IPS-15b (cell line): Measurements from ENCODE around the gene SYAP1.

ENCODE experiments used
- H3K27me3 ChIP-seq: one replicate; pipeline ENCODE4 v1.6.1; 2013; ENCODE audit warnings: low read length; ENCODE audit not compliant: control insufficient read depth, insufficient read depth
- H3K36me3 ChIP-seq: one replicate; pipeline ENCODE4 v1.6.1; 2013; ENCODE audit warnings: low read length; ENCODE audit not compliant: control insufficient read depth, insufficient read depth
- H3K4me1 ChIP-seq: one replicate; pipeline ENCODE4 v1.6.1; 2013; ENCODE audit warnings: mild to moderate bottlenecking, low read length; ENCODE audit not compliant: control insufficient read depth, insufficient read depth
- H3K4me3 ChIP-seq: one replicate; pipeline ENCODE4 v1.5.1; 2013; ENCODE audit warnings: low read depth, low read length
- H3K9ac ChIP-seq: one replicate; pipeline ENCODE4 v1.6.1; 2013; ENCODE audit warnings: low read depth, mild to moderate bottlenecking, low read length
- H3K9me3 ChIP-seq: one replicate; pipeline ENCODE4 v1.6.1; 2013; ENCODE audit warnings: mild to moderate bottlenecking, low read length; ENCODE audit not compliant: control insufficient read depth, insufficient read depth

The SYAP1 gene

DNA sequence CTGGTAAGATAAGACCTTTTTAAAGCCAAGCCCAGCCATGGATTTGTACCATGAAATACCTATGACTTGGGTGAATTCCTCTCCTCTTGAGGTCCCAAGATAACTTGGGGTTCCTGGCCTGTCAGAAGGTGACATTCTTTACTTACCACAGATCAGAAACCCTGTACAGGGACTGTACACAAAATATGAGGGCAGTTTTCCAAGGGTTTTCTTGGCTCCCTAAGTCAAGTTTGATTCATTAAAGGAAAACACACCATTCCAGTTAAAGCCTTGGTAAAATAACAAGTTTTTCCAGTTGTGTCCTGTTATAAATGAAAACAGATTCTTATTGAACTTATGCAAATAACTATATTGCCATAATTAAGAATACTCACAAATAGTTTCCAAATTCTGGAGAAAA lies 8.2 kb downstream of the SYAP1 start:
- Histone ChIP-seq H3K9ac (no peak overlapping the region), H3K9me3 (peaks cover 2% of the 10 kb centered on the region), H3K4me1 (peaks cover 3% of the 10 kb centered on the region), H3K4me3 (no peak overlapping the region), H3K27me3 (no peaks in the 10 kb centered on the region), H3K36me3 (peaks cover 9% of the 10 kb centered on the region)

GRCh38 chrX:16730450-16730849 lies 11.0 kb downstream of the SYAP1 start:
- Histone ChIP-seq H3K4me1 (no peaks in the 10 kb centered on the region), H3K27me3 (no peaks in the 10 kb centered on the region), H3K4me3 (no peak overlapping the region), H3K9me3 (peaks cover 2% of the 10 kb centered on the region), H3K9ac (no peak overlapping the region), H3K36me3 (no peaks in the 10 kb centered on the region)

DNA sequence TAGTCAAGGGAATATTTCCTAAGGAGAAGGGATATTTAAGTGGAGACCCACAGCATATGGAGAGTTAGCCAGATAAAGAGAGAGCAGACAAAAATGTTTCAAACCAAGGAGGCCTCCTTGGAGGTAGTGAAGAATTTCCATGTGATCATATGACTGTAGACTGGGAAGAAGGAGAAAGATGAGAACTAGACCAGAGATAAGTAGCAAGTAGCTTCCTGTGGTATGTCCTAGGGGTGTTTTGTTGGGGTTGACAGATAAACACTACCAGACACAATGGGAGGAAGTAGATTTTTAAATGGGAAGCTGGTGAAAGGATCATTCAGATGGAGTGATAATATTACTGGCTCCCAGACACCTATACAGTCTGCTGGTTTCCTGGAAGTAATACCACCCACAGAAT lies 13.6 kb downstream of the SYAP1 start:
- Histone ChIP-seq H3K36me3 (peaks cover 16% of the 10 kb centered on the region), H3K4me1 (no peaks in the 10 kb centered on the region), H3K9ac (no peak overlapping the region), H3K4me3 (no peak overlapping the region), H3K9me3 (peaks cover 2% of the 10 kb centered on the region), H3K27me3 (no peaks in the 10 kb centered on the region)

GRCh38 chrX:16737024-16737423 lies 17.6 kb downstream of the SYAP1 start:
- Histone ChIP-seq H3K9me3 (no peaks in the 10 kb centered on the region), H3K9ac (no peak overlapping the region), H3K36me3 (peaks cover 33% of the 10 kb centered on the region), H3K4me3 (no peak overlapping the region), H3K27me3 (no peaks in the 10 kb centered on the region), H3K4me1 (no peaks in the 10 kb centered on the region)

GRCh38 chrX:16739574-16739973 lies 20.2 kb downstream of the SYAP1 start:
- H3K4me1 ChIP-seq: no peaks in the 10 kb centered on the region
- H3K4me3 ChIP-seq: no peak overlapping the region
- no peaks in the 10 kb centered on the region for H3K27me3 ChIP-seq
- H3K36me3 ChIP-seq: peaks cover 45% of the 10 kb centered on the region
- H3K9me3 ChIP-seq: no peaks in the 10 kb centered on the region
- H3K9ac ChIP-seq: no peak overlapping the region

DNA sequence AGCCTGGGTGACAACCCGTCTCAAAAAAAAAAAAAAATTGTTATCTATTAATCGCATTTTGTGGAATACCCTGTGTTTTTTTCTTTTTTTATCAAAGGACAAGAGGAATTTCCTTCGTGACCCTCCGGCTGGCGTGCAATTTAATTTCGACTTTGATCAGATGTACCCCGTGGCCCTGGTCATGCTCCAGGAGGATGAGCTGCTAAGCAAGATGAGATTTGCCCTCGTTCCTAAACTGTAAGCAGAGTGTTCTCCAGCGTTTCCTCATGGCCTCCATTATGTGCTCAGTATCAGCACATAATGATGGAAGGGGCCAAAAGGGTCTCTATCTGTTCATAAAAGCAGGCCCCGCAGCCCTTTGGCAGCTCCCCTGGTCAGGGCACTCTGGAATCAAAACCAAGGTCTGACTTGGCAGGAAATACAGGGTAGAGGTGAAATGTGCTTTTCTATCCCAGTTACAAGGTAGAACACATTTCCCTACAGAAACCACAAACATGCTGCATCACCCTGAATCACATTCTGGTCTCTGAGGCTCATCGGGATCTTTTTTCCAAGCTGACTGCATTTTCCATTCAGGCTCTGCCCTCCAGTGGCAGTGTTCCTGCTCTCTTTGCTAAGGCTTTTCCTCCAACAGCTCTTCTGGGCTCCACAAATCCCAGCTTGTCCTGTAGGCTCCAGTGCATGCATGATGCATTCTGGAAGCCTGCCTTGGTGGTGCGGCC lies 24.4 kb downstream of the SYAP1 start:
- no peaks in the 10 kb centered on the region for H3K9me3 ChIP-seq
- no peaks in the 10 kb centered on the region for H3K4me1 ChIP-seq
- no peak overlapping the region for H3K9ac ChIP-seq
- no peaks in the 10 kb centered on the region for H3K27me3 ChIP-seq
- H3K4me3 ChIP-seq: no peak overlapping the region
- peaks cover 43% of the 10 kb centered on the region for H3K36me3 ChIP-seq

- H3K9ac ChIP-seq: no peak overlapping the region
- H3K4me1 ChIP-seq: no peaks in the 10 kb centered on the region
- no peak overlapping the region for H3K4me3 ChIP-seq
- no peaks in the 10 kb centered on the region for H3K27me3 ChIP-seq
- H3K36me3 ChIP-seq: peaks cover 48% of the 10 kb centered on the region
- H3K9me3 ChIP-seq: no peaks in the 10 kb centered on the region
Measured at GRCh38 chrX:16745102-16745501, 25.7 kb downstream of the SYAP1 start.

- H3K9ac ChIP-seq: no peak overlapping the region
- no peaks in the 10 kb centered on the region for H3K4me1 ChIP-seq
- H3K9me3 ChIP-seq: no peaks in the 10 kb centered on the region
- H3K27me3 ChIP-seq: no peaks in the 10 kb centered on the region
- no peak overlapping the region for H3K4me3 ChIP-seq
- H3K36me3 ChIP-seq: peaks cover 51% of the 10 kb centered on the region
Measured at GRCh38 chrX:16745659-16746058, 26.2 kb downstream of the SYAP1 start.

DNA sequence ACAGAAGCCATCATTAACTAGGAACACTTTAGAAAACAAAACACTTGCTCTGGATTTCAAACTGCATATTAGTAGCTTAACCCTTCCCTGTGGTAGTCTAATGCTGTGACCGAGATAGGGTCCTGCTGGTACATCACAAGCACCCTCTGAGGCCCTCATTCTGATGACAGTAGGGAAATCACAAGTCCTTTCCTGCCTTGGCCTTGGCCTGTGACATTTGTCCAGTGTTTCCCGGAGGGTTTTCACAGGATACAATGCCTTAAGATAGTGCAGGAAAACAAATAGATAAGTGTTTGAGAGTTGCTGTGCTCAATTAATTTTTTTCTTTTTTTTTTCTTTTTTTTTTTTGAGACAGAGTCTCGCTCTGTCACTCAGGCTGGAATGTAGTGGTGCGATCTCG lies 29.0 kb downstream of the SYAP1 start:
- no peak overlapping the region for H3K4me3 ChIP-seq
- peaks cover 48% of the 10 kb centered on the region for H3K36me3 ChIP-seq
- no peaks in the 10 kb centered on the region for H3K9me3 ChIP-seq
- no peak overlapping the region for H3K9ac ChIP-seq
- H3K27me3 ChIP-seq: no peaks in the 10 kb centered on the region
- no peaks in the 10 kb centered on the region for H3K4me1 ChIP-seq

DNA sequence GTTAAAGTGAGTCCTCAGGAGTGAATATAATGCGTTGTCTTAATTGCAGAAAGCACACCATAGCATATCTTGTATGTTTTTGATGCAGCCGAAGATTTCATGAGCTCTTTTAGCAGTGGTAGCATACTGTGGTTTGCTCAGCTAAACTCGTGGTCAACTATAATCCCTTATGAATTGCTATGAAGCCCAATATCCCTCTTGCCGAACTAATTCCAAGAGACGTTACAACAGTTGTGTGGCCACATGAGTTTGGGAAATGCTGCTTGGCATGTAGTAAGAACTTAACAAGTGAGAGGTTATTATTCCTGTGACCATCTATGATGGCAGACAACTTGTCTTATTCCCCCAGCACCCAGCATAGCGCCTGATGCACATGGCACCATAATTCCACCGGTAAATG lies 30.7 kb downstream of the SYAP1 start:
- Histone ChIP-seq H3K9ac (no peak overlapping the region), H3K36me3 (peaks cover 44% of the 10 kb centered on the region), H3K27me3 (no peaks in the 10 kb centered on the region), H3K9me3 (no peaks in the 10 kb centered on the region), H3K4me1 (no peaks in the 10 kb centered on the region), H3K4me3 (no peak overlapping the region)

DNA sequence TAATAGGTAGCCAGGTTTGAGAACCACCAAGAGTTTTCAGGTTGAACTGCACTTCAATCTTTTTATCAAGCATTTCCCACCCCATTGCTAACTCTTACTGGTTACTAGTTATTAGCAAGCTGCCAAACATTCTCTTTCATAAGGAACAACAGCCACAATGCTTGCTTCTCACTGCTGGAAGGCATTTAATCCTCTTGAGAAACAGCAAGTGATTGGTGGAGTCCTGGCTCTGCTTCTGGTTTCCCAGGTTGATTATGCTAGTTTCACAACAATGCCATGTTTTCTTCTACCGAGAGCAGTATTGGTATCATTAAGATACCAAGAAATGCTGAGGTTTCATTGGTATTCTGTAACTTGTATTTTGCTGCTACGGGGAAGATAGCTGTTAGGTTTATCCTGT lies 34.6 kb downstream of the SYAP1 start:
- H3K9me3 ChIP-seq: no peaks in the 10 kb centered on the region
- H3K27me3 ChIP-seq: no peaks in the 10 kb centered on the region
- peaks cover 40% of the 10 kb centered on the region for H3K36me3 ChIP-seq
- H3K4me3 ChIP-seq: no peak overlapping the region
- no peak overlapping the region for H3K9ac ChIP-seq
- H3K4me1 ChIP-seq: no peaks in the 10 kb centered on the region

DNA sequence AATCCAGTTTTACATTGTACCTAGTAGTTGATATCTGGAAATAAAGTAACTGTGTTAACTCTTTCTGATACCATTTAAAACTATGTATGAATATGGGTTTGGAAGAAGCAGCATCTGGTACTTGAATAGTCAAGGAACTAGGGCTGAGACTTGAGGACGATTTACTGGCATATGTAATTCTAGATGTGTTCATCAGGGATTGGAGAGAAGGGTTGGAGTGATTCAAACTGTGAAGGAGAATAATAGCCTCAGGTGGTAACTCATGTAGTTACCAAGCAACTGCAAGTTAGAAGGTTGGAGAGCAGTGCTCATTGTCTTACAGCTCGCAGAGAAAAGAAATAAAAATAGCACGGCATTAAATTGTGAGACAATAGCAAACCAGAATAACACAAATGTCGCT lies 37.3 kb downstream of the SYAP1 start:
- no peaks in the 10 kb centered on the region for H3K9me3 ChIP-seq
- no peak overlapping the region for H3K9ac ChIP-seq
- H3K4me3 ChIP-seq: no peak overlapping the region
- H3K4me1 ChIP-seq: no peaks in the 10 kb centered on the region
- no peaks in the 10 kb centered on the region for H3K27me3 ChIP-seq
- peaks cover 31% of the 10 kb centered on the region for H3K36me3 ChIP-seq
